CD14-positive monocyte (primary cell): ENCODE data around the gene BATF. TPM values are rescaled to one million over a fixed set of nuclear protein-coding genes. Genes with fewer than 3 reads are reported as not detected.

Experiments
- DNase-seq, 3 donors: peaks; one replicate each; pipeline ENCODE4 v3.0.0-alpha.2; 2011 to 2022
- H2AFZ ChIP-seq: 2 replicates; pipeline ENCODE4 v1.6.0; 2012; ENCODE audit warnings: mild to moderate bottlenecking, low read depth, low read length, inconsistent platforms; ENCODE audit not compliant: insufficient read depth, poor library complexity, severe bottlenecking
- H3K27ac ChIP-seq, 2 donors: 1 replicate in 1 of 2; 2 replicates in 1 of 2; pipeline ENCODE4 v1.5.1; 2012 to 2013; ENCODE audit warnings: low read length in 2 of 2, control low read depth in 1 of 2, inconsistent platforms in 1 of 2, low read depth in 1 of 2, mild to moderate bottlenecking in 1 of 2
- H3K27me3 ChIP-seq, 2 donors: one replicate each; pipeline versions ENCODE4 v1.6.0 to v1.6.1; 2011 to 2013; ENCODE audit warnings: low read length in 2 of 2; ENCODE audit not compliant: control insufficient read depth in 2 of 2, insufficient read depth in 2 of 2
- H3K36me3 ChIP-seq, 2 donors: replicated peaks in 1 of 2; 1 replicate in 1 of 2; 2 replicates in 1 of 2; pipeline versions ENCODE4 v1.5.1 to v1.6.1; 2012 to 2013; ENCODE audit warnings: low read length in 2 of 2, control low read depth in 1 of 2, inconsistent platforms in 1 of 2, mild to moderate bottlenecking in 1 of 2; ENCODE audit not compliant: insufficient read depth in 2 of 2, control insufficient read depth in 1 of 2
- H3K4me1 ChIP-seq, 2 donors: 1 replicate in 1 of 2; 2 replicates in 1 of 2; pipeline versions ENCODE4 v1.5.1 to v1.6.1; 2012 to 2013; ENCODE audit warnings: low read length in 2 of 2, control low read depth in 1 of 2, inconsistent platforms in 1 of 2, mild to moderate bottlenecking in 1 of 2, moderate library complexity in 1 of 2; ENCODE audit not compliant: insufficient read depth in 2 of 2, control insufficient read depth in 1 of 2
- H3K4me2 ChIP-seq: replicated peaks from 2 replicates; pipeline ENCODE3; 2012; ENCODE audit warnings: low read length, moderate library complexity, mild to moderate bottlenecking; ENCODE audit not compliant: poor library complexity, severe bottlenecking; ENCODE audit errors: extremely low read depth
- H3K4me3 ChIP-seq, 3 experiments: fragments of 200-600 bp in 1 of 3; sonication (generic) in 1 of 3; replicated peaks in 1 of 3; 1 replicate in 2 of 3; 2 replicates in 1 of 3; pipeline ENCODE4 v1.5.1; 2011 to 2013; ENCODE audit warnings: low read length in 3 of 3, mild to moderate bottlenecking in 3 of 3, control low read depth in 2 of 3, low read depth in 2 of 3, inconsistent platforms in 1 of 3, moderate library complexity in 1 of 3
- H3K79me2 ChIP-seq: 2 replicates; pipeline ENCODE4 v1.6.0; 2012; ENCODE audit warnings: mild to moderate bottlenecking, control low read depth, inconsistent platforms, low read length, moderate library complexity; ENCODE audit not compliant: insufficient read depth
- H3K9ac ChIP-seq: 2 replicates; pipeline ENCODE4 v1.6.0; 2017; ENCODE audit warnings: low read length, mild to moderate bottlenecking; ENCODE audit not compliant: insufficient read depth, poor library complexity, severe bottlenecking
- H3K9me3 ChIP-seq, 2 donors: replicated peaks in 1 of 2; 1 replicate in 1 of 2; 2 replicates in 1 of 2; pipeline versions ENCODE4 v1.5.1 to v1.6.1; 2012 to 2013; ENCODE audit warnings: low read length in 2 of 2, control low read depth in 1 of 2; ENCODE audit not compliant: control insufficient read depth in 1 of 2, insufficient read depth in 1 of 2
- H4K20me1 ChIP-seq: 2 replicates; pipeline ENCODE4 v1.6.0; 2012; ENCODE audit warnings: mild to moderate bottlenecking, low read length, control low read depth, moderate library complexity; ENCODE audit not compliant: insufficient read depth
- H3K27ac Mint-ChIP-seq, 7 donors: one replicate each; pipeline ENCODE4 v1.8.0; 2020; ENCODE audit warnings: mild to moderate bottlenecking in 7 of 7, mixed read lengths in 7 of 7, moderate library complexity in 6 of 7, inconsistent platforms in 2 of 7
- H3K27me3 Mint-ChIP-seq, 3 donors: one replicate each; pipeline ENCODE4 v1.8.0; 2021 to 2022; ENCODE audit warnings: low read depth in 3 of 3, mild to moderate bottlenecking in 3 of 3, mixed read lengths in 3 of 3, moderate library complexity in 3 of 3, inconsistent platforms in 1 of 3
- H3K36me3 Mint-ChIP-seq, 2 donors: one replicate each; pipeline ENCODE4 v1.8.0; 2020; ENCODE audit warnings: mixed read lengths in 2 of 2, inconsistent platforms in 1 of 2, mild to moderate bottlenecking in 1 of 2
- H3K4me1 Mint-ChIP-seq: one replicate; pipeline ENCODE4 v1.8.0; 2020; ENCODE audit warnings: mild to moderate bottlenecking, mixed read lengths
- H3K4me3 Mint-ChIP-seq, 2 donors: one replicate each; pipeline ENCODE4 v1.8.0; 2020; ENCODE audit warnings: mild to moderate bottlenecking in 2 of 2, mixed read lengths in 2 of 2, moderate library complexity in 1 of 2
- H3K9me3 Mint-ChIP-seq, 7 donors: one replicate each; pipeline ENCODE4 v1.8.0; 2020 to 2022; ENCODE audit warnings: mixed read lengths in 7 of 7, mild to moderate bottlenecking in 6 of 7, moderate library complexity in 6 of 7, inconsistent platforms in 2 of 7
- CTCF ChIP-seq: fragments of 200-600 bp; IDR thresholded peaks from one replicate; pipeline ENCODE4 v1.8.0; 2022; ENCODE audit warnings: antibody characterized with exemption, mild to moderate bottlenecking
- WGBS: methylation state at CpG from one replicate; pipeline ENCODE4 v1.1.5; 2013; ENCODE audit warnings: missing lambda C conversion rate; ENCODE audit not compliant: insufficient coverage; 5-methylcytosine and 5-hydroxymethylcytosine counted together
- intact Hi-C, 2 donors: fragments of 100-400 bp; cut with micrococcal nuclease; formaldehyde crosslinking; loops; one replicate each; pipeline versions ENCODE4 v1.15.0 to v1.15.1; 2023
- polyA plus RNA-seq, 3 donors: library from polyadenylated mRNA; depleted of rRNA in 1 of 3; unstranded in 2 of 3; stranded (reverse) in 1 of 3; fragments of 300-500 nt in 2 of 3; fragments of >200 nt in 1 of 3; fragmentation: Illumina TruSeq in 2 of 3; gene quantifications; 1 replicate in 2 of 3; 2 replicates in 1 of 3; pipeline ENCODE4 v1.2.3, GENCODE V29; 2012 to 2021

Gene BATF
- polyA plus RNA-seq, 3 donors, result 12.6 to 25.8 (median 20.9) TPM

GRCh38 chr14:75531660-75532317 lies 9.5 kb downstream of the BATF start:
- TF ChIP-seq CTCF, result no peak
- no peak overlapping the region for H3K27ac Mint-ChIP-seq
- Histone ChIP-seq H3K4me2 (no peak overlapping the region), H3K9ac (no peak overlapping the region), H4K20me1 (peaks cover 28% of the 10 kb centered on the region), H3K4me3 (no peak overlapping the region), H3K79me2 (peaks cover 63% of the 10 kb centered on the region), H3K9me3 (no peaks in the 10 kb centered on the region), H2AFZ (no peak overlapping the region), H3K4me1 (peaks cover 12 to 16% of the 10 kb centered on the region in 2 donors), H3K36me3 (peaks cover 37 to 66% of the 10 kb centered on the region in 2 donors), H3K27me3 (no peaks in the 10 kb centered on the region), H3K27ac (no peak overlapping the region)
- peaks cover 0 to 2% (median 0%) of the 10 kb centered on the region in 3 donors for H3K27me3 Mint-ChIP-seq
- no peak for DNase-seq
- intact Hi-C loops, result no loop called here
- peaks cover 54 to 69% of the 10 kb centered on the region in 2 donors for H3K36me3 Mint-ChIP-seq
- H3K4me1 Mint-ChIP-seq, result peaks cover 26% of the 10 kb centered on the region
- H3K4me3 Mint-ChIP-seq, result no peak overlapping the region
- no peaks in the 10 kb centered on the region for H3K9me3 Mint-ChIP-seq
- WGBS, result 80% methylated on average over 2 of the region's 5 CpGs

- H3K27me3 Mint-ChIP-seq, result peaks cover 0 to 2% (median 0%) of the 10 kb centered on the region in 3 donors
- H3K4me1 Mint-ChIP-seq, result peaks cover 21% of the 10 kb centered on the region
- no peak overlapping the region for H2AFZ ChIP-seq
- H3K36me3 Mint-ChIP-seq, result peaks cover 45 to 57% of the 10 kb centered on the region in 2 donors
- no peak overlapping the region for H3K4me2 ChIP-seq
- no peak for DNase-seq
- no peaks in the 10 kb centered on the region for H3K27me3 ChIP-seq
- 100% methylated on average over 1 of the region's 5 CpGs for WGBS
- H3K27ac ChIP-seq, result peak overlapping the region in 1 of 2 donors; percentile 49
- H3K4me3 ChIP-seq, result no peak overlapping the region
- peaks cover 12 to 16% of the 10 kb centered on the region in 2 donors for H3K4me1 ChIP-seq
- intact Hi-C loops, result no loop called here
- peaks cover 62% of the 10 kb centered on the region for H3K79me2 ChIP-seq
- H3K9me3 ChIP-seq, result no peaks in the 10 kb centered on the region
- no peak overlapping the region for H3K4me3 Mint-ChIP-seq
- peak overlapping the region in 4 of 7 donors; percentile 12 to 78 (median 54) for H3K27ac Mint-ChIP-seq
- TF ChIP-seq CTCF, result no peak
- H3K9ac ChIP-seq, result no peak overlapping the region
- peaks cover 22% of the 10 kb centered on the region for H4K20me1 ChIP-seq
- peaks cover 28 to 55% of the 10 kb centered on the region in 2 donors for H3K36me3 ChIP-seq
- H3K9me3 Mint-ChIP-seq, result no peaks in the 10 kb centered on the region
Observed at GRCh38 chr14:75533791-75534555, 11.7 kb downstream of the BATF start.
